ENCODE data around the gene EHD3.

The EHD3 gene

GRCh38 chr2:31236433-31237205 lies 2.7 kb downstream of the EHD3 start:
- DNase-seq (ENCODE audit: low read depth) = no peak

- no peak for DNase-seq (ENCODE audit: low read depth)
These were observed 3.5 kb downstream of the EHD3 start for GRCh38 chr2:31237348-31238017.

GRCh38 chr2:31238126-31238905 lies 4.4 kb downstream of the EHD3 start:
- DNase-seq (ENCODE audit: low read depth) = no peak

GRCh38 chr2:31238906-31239592 lies 5.1 kb downstream of the EHD3 start:
- DNase-seq (ENCODE audit: low read depth) = no peak

GRCh38 chr2:31239593-31240177 lies 5.7 kb downstream of the EHD3 start:
- no peak for DNase-seq (ENCODE audit: low read depth)

- DNase-seq (ENCODE audit: low read depth) = no peak
These were observed 6.7 kb downstream of the EHD3 start for GRCh38 chr2:31240381-31241365.

GRCh38 chr2:31241625-31242270 lies 7.8 kb downstream of the EHD3 start:
- DNase-seq (ENCODE audit: low read depth) = no peak

- DNase-seq (ENCODE audit: low read depth) = no peak
These were observed 9.1 kb downstream of the EHD3 start for GRCh38 chr2:31243053-31243452.

GRCh38 chr2:31244101-31244500 lies 10.1 kb downstream of the EHD3 start:
- DNase-seq (ENCODE audit: low read depth) = no peak

- DNase-seq (ENCODE audit: low read depth) = no peak
These were observed 12.4 kb downstream of the EHD3 start for GRCh38 chr2:31246184-31246852.

- DNase-seq (ENCODE audit: low read depth) = no peak
These were observed 13.8 kb downstream of the EHD3 start for GRCh38 chr2:31247711-31248110.

- DNase-seq (ENCODE audit: low read depth) = no peak
These were observed 14.2 kb downstream of the EHD3 start for GRCh38 chr2:31248139-31248538.

GRCh38 chr2:31249009-31249690 lies 15.2 kb downstream of the EHD3 start:
- DNase-seq (ENCODE audit: low read depth) = no peak

- DNase-seq (ENCODE audit: low read depth) = no peak
These were observed 17.1 kb downstream of the EHD3 start for GRCh38 chr2:31251018-31251417.

GRCh38 chr2:31251851-31252250 lies 17.9 kb downstream of the EHD3 start:
- no peak for DNase-seq (ENCODE audit: low read depth)

GRCh38 chr2:31253356-31254131 lies 19.6 kb downstream of the EHD3 start:
- no peak for DNase-seq (ENCODE audit: low read depth)

- no peak for DNase-seq (ENCODE audit: low read depth)
These were observed 20.6 kb downstream of the EHD3 start for GRCh38 chr2:31254237-31255203.
